KOPT-K1 (cell line): ENCODE data around the gene NDUFB10.
A peak's percentile ranks its signal among the peaks of the same experiment; 100 is the strongest.

Experiments used
- H3K27ac ChIP-seq: fragments of 200-600 bp; sonication (generic); 2 replicates; pipeline ENCODE4 v1.5.1; 2016; ENCODE audit warnings: antibody characterized with exemption, mild to moderate bottlenecking, low read depth, low read length; ENCODE audit not compliant: poor library complexity, severe bottlenecking
- H3K36me3 ChIP-seq: fragments of 200-600 bp; sonication (generic); 2 replicates; pipeline ENCODE4 v1.5.1; 2017; ENCODE audit warnings: antibody characterized with exemption, mild to moderate bottlenecking, low read length, moderate library complexity; ENCODE audit not compliant: insufficient read depth
- H3K9me3 ChIP-seq: fragments of 200-600 bp; sonication (generic); 2 replicates; pipeline ENCODE4 v1.5.1; 2017; ENCODE audit warnings: antibody characterized with exemption, low read length, mild to moderate bottlenecking; ENCODE audit not compliant: insufficient read depth, poor library complexity, severe bottlenecking

NDUFB10 gene

GRCh38 chr16:1959269-1960039, at the start of gene NDUFB10:
Gene NDUFB10 (plus strand): TSS chr16:1959538. CDS start chr16:1959625, 87 bp downstream.
- Histone ChIP-seq H3K36me3 (peaks cover 35% of the 10 kb centered on the region), H3K9me3 (no peaks in the 10 kb centered on the region), H3K27ac (peak within 1 kb of the TSS; percentile 88)

GRCh38 chr16:1909561-1910231, 49.6 kb upstream of the NDUFB10 start:
- H3K9me3 ChIP-seq: no peaks in the 10 kb centered on the region
- no peak overlapping the region for H3K27ac ChIP-seq
- H3K36me3 ChIP-seq: no peaks in the 10 kb centered on the region

- Histone ChIP-seq H3K27ac (no peak overlapping the region), H3K9me3 (no peaks in the 10 kb centered on the region), H3K36me3 (no peaks in the 10 kb centered on the region)
Measured at GRCh38 chr16:1911467-1912214, 47.7 kb upstream of the NDUFB10 start.

GRCh38 chr16:1912215-1912543, 47.2 kb upstream of the NDUFB10 start:
- Histone ChIP-seq H3K9me3 (no peaks in the 10 kb centered on the region), H3K27ac (no peak overlapping the region), H3K36me3 (no peaks in the 10 kb centered on the region)

GRCh38 chr16:1913327-1914083, 45.8 kb upstream of the NDUFB10 start:
- Histone ChIP-seq H3K36me3 (no peaks in the 10 kb centered on the region), H3K27ac (no peak overlapping the region), H3K9me3 (no peaks in the 10 kb centered on the region)

GRCh38 chr16:1914084-1914608, 45.2 kb upstream of the NDUFB10 start:
- Histone ChIP-seq H3K36me3 (no peaks in the 10 kb centered on the region), H3K27ac (no peak overlapping the region), H3K9me3 (no peaks in the 10 kb centered on the region)

GRCh38 chr16:1914988-1915387, 44.4 kb upstream of the NDUFB10 start:
- Histone ChIP-seq H3K27ac (no peak overlapping the region), H3K9me3 (no peaks in the 10 kb centered on the region), H3K36me3 (no peaks in the 10 kb centered on the region)

GRCh38 chr16:1915732-1916639, 43.4 kb upstream of the NDUFB10 start:
- Histone ChIP-seq H3K27ac (no peak overlapping the region), H3K36me3 (no peaks in the 10 kb centered on the region), H3K9me3 (no peaks in the 10 kb centered on the region)

- no peaks in the 10 kb centered on the region for H3K9me3 ChIP-seq
- no peaks in the 10 kb centered on the region for H3K36me3 ChIP-seq
- H3K27ac ChIP-seq: no peak overlapping the region
Measured at GRCh38 chr16:1916640-1916990, 42.7 kb upstream of the NDUFB10 start.

GRCh38 chr16:1917056-1917664, 42.2 kb upstream of the NDUFB10 start:
- Histone ChIP-seq H3K36me3 (no peaks in the 10 kb centered on the region), H3K27ac (no peak overlapping the region), H3K9me3 (no peaks in the 10 kb centered on the region)

GRCh38 chr16:1917665-1918350, 41.5 kb upstream of the NDUFB10 start:
- H3K27ac ChIP-seq: no peak overlapping the region
- H3K9me3 ChIP-seq: no peaks in the 10 kb centered on the region

GRCh38 chr16:1918351-1919326, 40.7 kb upstream of the NDUFB10 start, which contains the start of gene HS3ST6:
Gene HS3ST6 (minus strand): TSS chr16:1918415. CDS start chr16:1918323, 92 bp downstream.
- H3K36me3 ChIP-seq: no peaks in the 10 kb centered on the region
- H3K27ac ChIP-seq: no peak within 1 kb of the TSS
- H3K9me3 ChIP-seq: no peaks in the 10 kb centered on the region

More at GRCh38 chr16:1917665-1918350, 41.5 kb upstream of the NDUFB10 start:
- H3K36me3 ChIP-seq: no peaks in the 10 kb centered on the region
